GM18508 (cell line): ENCODE results near the gene NCS1.

ENCODE experiments used
- ATAC-seq: cut with Tn5 transposase; IDR thresholded peaks from one replicate; pipeline ENCODE4 v1.9.1; 2021; ENCODE audit warnings: moderate number of reproducible peaks; ENCODE audit not compliant: insufficient read depth, unreplicated experiment

Gene NCS1

DNA sequence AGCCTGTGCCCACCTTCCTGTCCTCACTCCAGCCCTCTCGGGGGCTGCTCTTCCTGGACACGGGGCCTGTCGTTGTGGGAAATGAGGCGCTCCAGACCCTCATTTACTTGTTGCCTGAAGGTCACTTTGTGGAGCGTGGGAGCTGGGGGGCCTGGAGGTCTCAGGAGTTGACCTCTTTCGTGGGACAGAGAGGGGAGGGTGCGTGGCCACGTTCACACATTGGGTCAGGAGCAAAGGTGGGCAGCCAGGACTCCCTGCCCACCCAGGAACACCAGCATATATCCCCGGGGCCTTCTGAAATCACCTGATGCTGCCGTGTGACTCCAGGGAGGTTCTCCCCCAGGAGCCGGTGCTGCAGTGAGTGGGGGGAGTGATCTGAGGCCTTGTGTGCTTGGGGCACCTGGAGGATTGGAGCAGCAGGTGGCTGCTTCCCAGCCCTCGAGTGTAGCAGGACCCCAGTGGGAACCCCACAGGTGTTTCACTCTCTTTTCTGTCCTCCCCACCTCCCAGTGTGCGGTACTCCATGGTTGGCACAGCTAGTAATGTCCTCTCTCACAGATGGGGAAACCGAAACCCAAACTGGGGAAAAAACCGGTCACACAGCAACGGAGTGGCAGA is 20.3 kb downstream of the NCS1 start:
- no peak for ATAC-seq

- ATAC-seq = no peak
These were observed 20.9 kb downstream of the NCS1 start for GRCh38 chr9:130193103-130193502.

DNA sequence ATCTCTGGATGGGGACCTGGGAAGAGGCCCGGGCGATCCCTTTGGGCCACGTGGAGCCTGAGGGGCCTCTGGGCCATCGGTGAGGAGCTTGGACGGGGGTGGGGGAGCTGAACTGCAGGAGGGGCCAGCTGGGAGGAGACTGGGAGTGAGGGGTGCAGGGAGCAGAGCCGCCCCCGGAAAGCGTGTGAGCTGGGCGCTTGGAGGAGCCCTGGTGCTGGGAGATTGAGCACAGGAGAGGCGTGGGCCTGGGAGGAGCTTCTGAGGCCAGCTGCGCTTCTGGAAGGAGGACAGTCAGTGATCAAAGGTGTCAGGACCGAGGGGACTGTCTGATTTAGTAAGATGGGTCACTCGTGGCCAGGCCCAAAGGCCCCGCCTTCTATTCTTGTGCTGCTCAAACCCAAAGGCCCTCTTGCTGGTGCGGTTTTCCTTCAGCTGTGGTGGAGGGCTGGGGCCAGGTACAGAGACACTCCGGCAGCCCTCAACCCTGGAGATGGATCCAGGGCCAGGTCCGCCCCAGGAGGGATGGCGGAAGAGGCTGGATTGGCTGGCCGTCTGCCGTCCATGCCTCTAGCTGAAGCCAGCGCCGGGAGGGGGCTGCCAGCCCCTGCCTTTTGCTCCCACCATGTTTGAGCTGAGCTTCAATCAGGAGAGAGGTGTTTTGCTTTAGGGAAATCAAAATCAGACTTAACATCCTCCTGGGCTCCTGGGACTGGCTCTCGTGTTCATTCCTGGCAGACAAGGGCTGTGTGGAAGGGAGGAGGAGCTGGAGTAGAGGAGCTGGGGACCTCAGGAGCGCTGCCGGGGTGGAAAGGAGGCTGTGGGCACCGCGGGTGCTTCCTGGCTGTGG is 21.6 kb downstream of the NCS1 start:
- ATAC-seq = no peak

- ATAC-seq = no peak
These were observed 22.3 kb downstream of the NCS1 start for GRCh38 chr9:130194378-130194932.

- no peak for ATAC-seq
These were observed 23.4 kb downstream of the NCS1 start for GRCh38 chr9:130195638-130196037.

DNA sequence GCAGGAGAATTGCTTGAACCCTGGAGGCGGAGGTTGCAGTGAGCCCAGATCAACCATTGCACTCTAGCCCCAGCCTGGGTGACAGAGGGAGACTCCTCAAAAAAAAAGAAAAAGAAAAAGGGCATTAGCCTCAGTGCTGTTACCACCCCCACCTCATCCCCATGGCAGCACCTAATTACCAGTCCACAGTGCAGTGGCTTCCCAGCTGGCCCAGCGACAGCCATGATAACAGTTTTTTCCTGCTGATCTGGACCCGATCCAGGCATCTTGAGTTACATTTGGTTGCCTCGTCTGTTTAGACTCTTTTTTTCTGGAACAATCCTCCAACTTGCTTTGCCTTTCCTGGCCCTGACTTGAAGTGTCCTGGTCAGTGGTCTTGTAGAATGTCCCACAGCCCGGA is 24.4 kb downstream of the NCS1 start:
- ATAC-seq = no peak

DNA sequence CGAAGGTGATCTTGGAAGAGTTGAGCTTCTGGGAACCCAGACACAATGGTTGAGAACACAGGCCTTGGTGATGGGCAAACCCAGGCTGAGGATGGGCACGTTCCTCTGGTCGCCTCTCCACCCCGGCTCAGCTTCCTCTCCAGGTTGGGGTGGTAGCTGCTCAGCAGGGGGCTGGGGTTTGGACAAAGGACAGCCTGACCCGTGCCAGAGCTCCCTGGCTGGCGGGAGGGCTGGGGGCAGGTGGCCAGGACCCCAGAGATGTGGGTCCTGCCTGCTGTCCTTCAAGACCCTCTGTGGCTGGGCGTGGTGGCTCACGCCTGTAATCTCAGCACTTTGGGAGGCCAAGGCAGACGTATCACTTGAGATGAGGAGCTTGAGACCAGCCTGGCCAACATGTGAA is 25.2 kb downstream of the NCS1 start:
- no peak for ATAC-seq

GRCh38 chr9:130197888-130198287 is 25.7 kb downstream of the NCS1 start:
- ATAC-seq = no peak

- ATAC-seq = no peak
These were observed 26.4 kb downstream of the NCS1 start for GRCh38 chr9:130198501-130199179.

GRCh38 chr9:130199605-130200004 is 27.4 kb downstream of the NCS1 start:
- no peak for ATAC-seq

GRCh38 chr9:130200038-130200849 is 28.0 kb downstream of the NCS1 start:
- ATAC-seq = no peak

- ATAC-seq = no peak
These were observed 29.2 kb downstream of the NCS1 start for GRCh38 chr9:130201399-130201873.

DNA sequence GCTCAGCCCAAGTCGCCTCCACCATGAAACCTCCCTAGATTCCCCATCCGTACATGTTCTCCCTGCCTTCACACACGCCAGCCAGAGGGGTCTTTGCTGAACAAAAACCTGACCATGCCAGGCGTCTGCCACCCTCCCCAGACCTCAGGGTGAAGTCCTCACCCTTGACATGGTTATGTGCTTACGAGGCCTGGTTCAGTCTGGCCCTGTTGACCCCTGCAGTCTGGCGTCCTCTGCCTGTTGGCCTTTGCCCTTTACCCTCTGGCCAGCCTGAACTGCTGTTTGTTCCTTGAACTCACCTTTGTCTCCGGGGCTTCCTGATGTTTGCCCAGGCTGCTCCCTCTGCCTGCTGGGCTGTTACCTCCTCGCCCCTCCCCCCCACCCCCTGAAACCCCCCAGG is 29.8 kb downstream of the NCS1 start:
- no peak for ATAC-seq

DNA sequence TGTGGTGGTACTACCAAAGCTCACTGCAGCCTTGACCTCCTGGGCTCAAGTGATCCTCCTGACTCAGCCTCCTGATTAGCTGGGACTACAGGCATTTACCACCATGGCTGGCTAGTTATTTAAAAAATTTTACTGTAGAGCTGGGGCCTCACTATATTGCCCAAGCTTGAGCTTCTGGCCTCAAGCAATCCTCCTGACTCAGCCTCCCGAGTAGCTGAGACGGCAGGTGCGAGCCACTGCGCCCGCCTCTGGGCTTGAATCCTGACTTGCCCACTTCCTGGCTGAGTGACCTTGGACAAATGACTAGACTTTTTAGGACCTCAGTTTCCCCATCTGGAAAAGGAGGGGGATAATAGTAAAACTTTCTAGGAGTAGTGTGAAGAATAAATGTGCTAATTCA is 32.1 kb downstream of the NCS1 start:
- no peak for ATAC-seq

- ATAC-seq = no peak
These were observed 32.8 kb downstream of the NCS1 start for GRCh38 chr9:130204959-130205358.

DNA sequence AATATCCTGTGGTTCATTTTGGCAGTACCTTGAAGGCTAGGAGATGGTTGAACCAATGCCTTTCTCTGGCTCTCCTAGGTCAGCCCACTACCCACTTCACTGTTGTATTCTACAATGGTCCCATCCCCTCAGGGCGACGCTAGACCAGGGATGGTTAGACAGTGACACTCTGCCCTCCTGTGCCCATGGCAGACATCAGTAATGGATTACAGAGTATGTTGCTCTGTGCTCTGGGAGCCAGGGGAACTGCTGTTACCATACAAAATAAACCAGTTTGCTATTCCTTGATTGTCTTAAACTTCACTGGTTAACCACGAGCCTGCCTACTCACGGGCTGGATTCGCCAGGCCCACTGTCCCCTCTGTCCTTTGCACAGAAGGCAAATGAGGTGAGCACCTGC is 33.7 kb downstream of the NCS1 start:
- ATAC-seq = no peak

- ATAC-seq = no peak
These were observed 34.4 kb downstream of the NCS1 start for GRCh38 chr9:130206579-130206978.

- ATAC-seq = no peak
These were observed 35.2 kb downstream of the NCS1 start for GRCh38 chr9:130207241-130207992.

GRCh38 chr9:130208600-130209347 is 36.6 kb downstream of the NCS1 start:
- no peak for ATAC-seq
